K562 (cell line): ENCODE data around the gene PAK1IP1. TPM values are rescaled to one million over a fixed set of nuclear protein-coding genes. Genes with fewer than 3 reads are reported as not detected.
A peak's percentile ranks its signal among the peaks of the same experiment; 100 is the strongest.

Experiments used
- ATAC-seq: fragments of 200-7000 bp; cut with Tn5 transposase; 3 replicates; pipeline ENCODE4 v1.9.1; 2020; ENCODE audit warnings: moderate library complexity
- BruUV-seq: library from RNA; stranded (reverse); fragments of 400-500 nt; replicated peaks from 2 replicates; lab custom pipeline; 2021; lab: Mats Ljungman, UMichigan
- CTCF ChIA-PET: fragments of 300-600 bp; formaldehyde crosslinking; extraction: SDS; loops from one replicate; lab custom pipeline; 2021; ENCODE audit warnings: low intra/inter-chr PET ratio; lab: Yijun Ruan, JAX
- POLR2A ChIA-PET: fragments of 300-600, 350-650 bp; sonication (Branson Sonifier 250); formaldehyde crosslinking; extraction: SDS; loops from one replicate; lab custom pipeline; 2021; ENCODE audit warnings: antibody characterized with exemption, inconsistent platforms; lab: Yijun Ruan, JAX
- DNase-seq, 4 experiments: peaks; one replicate each; pipeline versions ENCODE4 v3.0.0 to v3.0.0-alpha.2; 2011 to 2018; ENCODE audit warnings: low spot score in 3 of 4, mixed read lengths in 3 of 4; ENCODE audit errors: extremely low read depth in 1 of 4
- FAIRE-seq: peaks from 2 replicates; lab custom pipeline; 2011; peaks lifted over from hg19 to GRCh38; lab: Jason Lieb, UNC
- H2AFZ ChIP-seq: 2 replicates; pipeline ENCODE4 v1.6.0; 2011; ENCODE audit warnings: low read depth, low read length, control low read depth, inconsistent platforms
- H3K27ac ChIP-seq: fragments of 200-600 bp; 3 replicates; pipeline ENCODE4 v1.8.0; 2011; ENCODE audit warnings: low read depth, mild to moderate bottlenecking, control low read depth, inconsistent platforms, low read length, moderate library complexity, mixed read lengths; ENCODE audit errors: extremely low read depth
- H3K27me3 ChIP-seq, 2 experiments: fragments of 300-600 bp in 1 of 2; 2 replicates in 1 of 2; 3 replicates in 1 of 2; pipeline versions ENCODE4 v1.6.0 to v1.8.0; 2011; ENCODE audit warnings: inconsistent platforms in 2 of 2, low read length in 2 of 2, mild to moderate bottlenecking in 1 of 2, mixed read lengths in 1 of 2, moderate library complexity in 1 of 2; ENCODE audit not compliant: control insufficient read depth in 2 of 2, insufficient read depth in 2 of 2
- H3K36me3 ChIP-seq: fragments of 300-600 bp; 3 replicates; pipeline ENCODE4 v1.8.0; 2011; ENCODE audit warnings: mild to moderate bottlenecking, low read length, inconsistent platforms; ENCODE audit not compliant: control insufficient read depth, insufficient read depth
- H3K4me1 ChIP-seq, 2 experiments: fragments of 200-600 bp in 1 of 2; replicated peaks in 1 of 2; 2 replicates in 1 of 2; 3 replicates in 1 of 2; pipeline versions ENCODE4 v1.5.1 to v1.8.0; 2011; ENCODE audit warnings: inconsistent platforms in 2 of 2, low read length in 2 of 2, mild to moderate bottlenecking in 1 of 2, mixed read lengths in 1 of 2, moderate library complexity in 1 of 2; ENCODE audit not compliant: control insufficient read depth in 2 of 2, insufficient read depth in 2 of 2
- H3K4me2 ChIP-seq: 2 replicates; pipeline ENCODE4 v1.6.1; 2011; ENCODE audit warnings: low read length, control low read depth, inconsistent platforms, mixed read lengths; ENCODE audit not compliant: insufficient read depth
- H3K4me3 ChIP-seq: fragments of 200-600 bp; sonication (generic), shearing (Covaris generic); 2 replicates; pipeline ENCODE4 v1.5.1; 2016; ENCODE audit warnings: control low read depth, inconsistent platforms
- H3K79me2 ChIP-seq: fragments of 200-600 bp; 3 replicates; pipeline ENCODE4 v1.8.0; 2011; ENCODE audit warnings: low read length, inconsistent platforms; ENCODE audit not compliant: control insufficient read depth, insufficient read depth
- H3K9ac ChIP-seq, 2 experiments: 2 replicates each; pipeline versions ENCODE4 v1.6.0 to v1.6.1; 2011; ENCODE audit warnings: low read depth in 2 of 2, low read length in 2 of 2, control low read depth in 1 of 2, inconsistent platforms in 1 of 2, mild to moderate bottlenecking in 1 of 2, mixed read lengths in 1 of 2; ENCODE audit not compliant: insufficient read depth in 1 of 2
- H3K9me1 ChIP-seq: one replicate; pipeline ENCODE4 v1.6.0; 2011; ENCODE audit warnings: inconsistent platforms, mild to moderate bottlenecking, low read length, moderate library complexity; ENCODE audit not compliant: control insufficient read depth, insufficient read depth
- H3K9me3 ChIP-seq: replicated peaks from 2 replicates; pipeline ENCODE4 v1.5.1; 2011; ENCODE audit warnings: low read depth, low read length, inconsistent platforms; ENCODE audit not compliant: control insufficient read depth, insufficient read depth
- H4K20me1 ChIP-seq: replicated peaks from 2 replicates; pipeline ENCODE4 v1.6.1; 2011; ENCODE audit warnings: low read length, inconsistent platforms, mixed read lengths; ENCODE audit not compliant: control insufficient read depth, insufficient read depth
- ZBTB33 ChIP-seq: sonication (generic); formaldehyde crosslinking; IDR thresholded peaks from 2 replicates; pipeline ENCODE4 v1.8.1; 2023; ENCODE audit warnings: mild to moderate bottlenecking, missing genetic modification reagents
- ZNF407 ChIP-seq: fragments of 450-650 bp; IDR thresholded peaks from 2 replicates; pipeline ENCODE4 v1.6.1; 2016; ENCODE audit warnings: low read depth
- WGBS: fragments of 100-300 bp; shearing (Covaris generic); methylation state at CpG from one replicate; pipeline ENCODE4 v1.1.6; 2016; ENCODE audit warnings: low coverage, mixed read lengths; ENCODE audit not compliant: insufficient coverage; ENCODE audit errors: missing lambda C conversion rate; 5-methylcytosine and 5-hydroxymethylcytosine counted together
- in situ Hi-C: fragments of 300-500 bp; cut with MboI; formaldehyde crosslinking; loops from 4 replicates; pipeline ENCODE4 v1.15.0; 2018; ENCODE audit warnings: inconsistent platforms, mixed read lengths
- intact Hi-C: fragments of 100-400 bp; cut with micrococcal nuclease; formaldehyde crosslinking; loops from 2 replicates; pipeline ENCODE4 v1.14.2; 2022
- polyA plus RNA-seq, 8 experiments: library from polyadenylated mRNA; depleted of rRNA in 4 of 8; stranded (reverse) in 5 of 8; unstranded in 3 of 8; fragments of >200 nt; fragmentation: Nextera tagmentation in 2 of 8; fragmentation: Illumina TruSeq in 1 of 8; extraction: Ambion mirVana in 2 of 8; extraction: Trizol in 1 of 8; gene quantifications; 2 replicates each; pipeline versions ENCODE4 v1.2.1 to v1.2.3, GENCODE V29; 2011 to 2014; ENCODE audit warnings: inconsistent platforms in 1 of 8, missing spikeins in 1 of 8
- total RNA-seq, 7 experiments: library from RNA; depleted of rRNA in 6 of 7; stranded (reverse); fragments of >200 nt in 6 of 7; fragmentation: Illumina TruSeq in 2 of 7; extraction: Trizol in 2 of 7; gene quantifications; 2 replicates each; pipeline versions ENCODE4 v1.2.1 to v1.2.3, GENCODE V29; 2011 to 2021; ENCODE audit warnings: low replicate concordance in 1 of 7

The PAK1IP1 gene
- total and polyA plus RNA-seq, 9 of the 15 experiments (the other 6 are each of a cell fraction or from before 2014, with no cell fraction given): 50.0 to 200 (median 87.0) TPM

- in situ Hi-C loops: no loop called here
- POLR2A ChIA-PET: interaction anchor here (0.8 to 1.0 kb wide), 2 partner anchors 14 to 62 kb away, joined by 3 to 4 read pairs; no protein-coding TSS in a partner anchor
Observed at GRCh38 chr6:10686901-10687300, 7.9 kb upstream of the PAK1IP1 start.

More at GRCh38 chr6:10686901-10687300, 7.9 kb upstream of the PAK1IP1 start:
- no peak overlapping the region for H2AFZ ChIP-seq
- no peak overlapping the region for H3K4me3 ChIP-seq
- H3K79me2 ChIP-seq: no peaks in the 10 kb centered on the region
- no peak for FAIRE-seq
- H4K20me1 ChIP-seq: no peaks in the 10 kb centered on the region
- no peaks in the 10 kb centered on the region for H3K36me3 ChIP-seq
- H3K9me3 ChIP-seq: no peaks in the 10 kb centered on the region
- no peaks in the 10 kb centered on the region for H3K27me3 ChIP-seq
- H3K27ac ChIP-seq: no peak overlapping the region
- intact Hi-C loops: no loop called here
- no peak for DNase-seq
- no peak overlapping the region for H3K4me2 ChIP-seq
- WGBS: 60% methylated on average over 8 of the region's 8 CpGs
- H3K4me1 ChIP-seq: peaks cover 2 to 15% of the 10 kb centered on the region in 2 experiments; a peak in 3 of 5 replicates
- CTCF ChIA-PET: no interaction called here
- no peak overlapping the region for H3K9ac ChIP-seq
- 0 out of 3 replicates have a peak, but pooled peaks have one; percentile 26 for ATAC-seq
- no TSS peak for BruUV-seq
- TF ChIP-seq ZNF407 (no peak), ZBTB33 (CRISPR knock-in tag) (peak; percentile 80)
- H3K9me1 ChIP-seq: no peaks in the 10 kb centered on the region
